HG03196 (cell line): Measurements from ENCODE around the gene SLC25A22.

Experiments
- ATAC-seq: cut with Tn5 transposase; IDR thresholded peaks from one replicate; pipeline ENCODE4 v1.9.1; 2021; ENCODE audit not compliant: unreplicated experiment

Gene SLC25A22

DNA sequence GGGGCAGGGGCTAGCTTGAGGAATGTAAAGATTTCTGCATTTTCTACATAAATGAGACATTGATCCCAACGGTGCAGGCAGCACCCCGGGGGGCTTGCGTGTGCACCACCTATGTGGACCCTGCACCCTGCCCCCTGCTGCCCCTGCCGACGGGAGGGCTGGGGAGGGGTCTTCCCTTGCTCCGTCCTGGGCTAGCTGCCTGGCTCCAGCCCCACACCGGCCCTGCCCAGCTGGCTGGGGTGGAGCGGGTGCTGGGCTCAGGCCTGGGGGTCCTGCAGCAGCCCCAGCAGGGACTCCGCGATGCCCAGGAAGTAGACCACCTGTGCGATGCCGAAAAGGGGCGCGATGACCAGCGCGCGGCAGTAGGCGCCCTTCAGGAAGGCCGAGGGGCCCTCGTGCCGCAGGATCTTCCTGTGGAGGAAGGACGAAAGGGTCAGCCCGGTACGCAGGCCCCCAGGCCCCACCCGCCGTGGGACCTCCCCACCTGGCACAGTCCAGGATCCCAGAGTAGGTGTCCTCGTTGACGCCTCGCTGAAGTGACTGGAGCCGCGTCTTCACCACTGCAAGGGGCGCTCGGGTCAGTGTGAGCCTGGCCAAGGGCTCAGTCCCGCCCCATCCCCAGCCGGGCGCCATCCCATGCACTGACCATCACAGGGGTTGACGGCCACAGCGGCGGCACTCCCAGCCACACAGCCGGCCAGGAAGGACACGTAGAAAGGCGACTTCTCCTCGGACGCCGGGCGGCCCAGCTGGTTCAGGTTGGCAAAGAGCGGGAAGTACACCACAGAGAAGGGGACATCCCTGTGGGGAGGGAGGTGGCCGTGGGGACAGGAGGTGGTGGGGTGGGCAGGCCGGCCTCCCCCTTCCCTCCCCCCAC is 6.2 kb downstream of the SLC25A22 start:
- no peak for ATAC-seq

DNA sequence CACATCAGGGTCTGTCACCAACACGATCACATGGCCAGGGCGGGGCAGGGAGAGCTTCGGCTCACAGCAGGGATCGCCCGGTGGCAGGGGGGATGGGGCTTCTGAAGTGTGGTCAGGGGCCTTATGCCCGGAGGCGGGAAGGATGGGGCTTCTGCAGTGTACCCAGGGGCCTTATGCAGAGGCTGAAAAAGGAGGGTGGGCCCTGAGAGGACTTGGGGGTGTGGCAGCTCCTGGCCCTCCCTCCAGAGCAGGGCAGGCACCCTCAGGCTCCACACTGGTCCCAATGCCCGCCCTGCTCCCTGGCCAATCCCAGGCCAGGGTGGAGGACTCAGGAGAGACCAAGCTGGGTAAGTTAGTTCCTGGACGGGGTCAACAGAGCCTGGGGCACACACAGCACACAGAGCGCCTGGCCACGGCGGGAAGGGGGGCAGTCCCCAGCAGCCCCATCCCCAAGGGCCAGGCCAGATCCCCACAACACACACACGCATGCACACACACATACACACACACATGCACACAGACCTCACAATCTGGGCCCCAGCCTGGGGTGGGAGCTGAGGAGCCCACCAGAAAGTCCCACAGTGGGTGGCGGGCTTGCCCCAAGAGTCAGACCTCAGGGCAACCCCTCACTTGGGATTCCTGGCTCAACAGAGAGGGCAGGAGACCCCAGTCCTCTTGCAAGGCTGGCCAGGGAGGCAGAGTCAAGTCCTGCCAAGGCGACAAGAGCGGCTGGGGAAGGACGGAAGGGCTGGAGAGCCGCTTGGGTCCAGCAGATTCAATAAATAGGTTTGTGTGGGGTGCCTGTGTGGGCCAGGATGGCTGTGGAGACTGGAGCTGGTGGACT is 7.1 kb downstream of the SLC25A22 start:
- ATAC-seq: no peak

DNA sequence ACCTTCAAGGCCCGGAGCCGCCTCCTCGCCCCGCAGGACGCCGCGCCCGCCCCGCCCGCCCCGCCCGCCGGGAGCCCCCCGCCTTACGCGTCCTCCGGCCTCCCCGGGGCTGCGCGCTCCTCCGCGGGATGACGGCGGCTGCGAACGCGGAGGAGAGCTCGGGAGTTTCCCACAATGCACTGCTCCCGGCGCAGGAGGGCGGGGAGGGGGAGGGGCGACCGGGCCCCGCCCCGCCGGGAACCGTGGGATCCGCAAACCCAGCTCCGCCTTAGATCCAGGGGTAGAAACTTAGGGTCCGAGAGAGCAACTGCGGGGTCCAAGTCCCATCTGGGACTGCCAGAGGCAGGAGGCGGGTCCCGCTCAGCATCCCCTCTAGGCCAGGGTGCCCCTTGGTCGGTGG is 8.1 kb downstream of the SLC25A22 start, which contains the start of gene CEND1:
Gene CEND1 (minus strand): TSS at position 148 of the 400 bp plus-strand sequence. CDS start 1,514 bp downstream, outside the sequence.
- ATAC-seq: no peak

DNA sequence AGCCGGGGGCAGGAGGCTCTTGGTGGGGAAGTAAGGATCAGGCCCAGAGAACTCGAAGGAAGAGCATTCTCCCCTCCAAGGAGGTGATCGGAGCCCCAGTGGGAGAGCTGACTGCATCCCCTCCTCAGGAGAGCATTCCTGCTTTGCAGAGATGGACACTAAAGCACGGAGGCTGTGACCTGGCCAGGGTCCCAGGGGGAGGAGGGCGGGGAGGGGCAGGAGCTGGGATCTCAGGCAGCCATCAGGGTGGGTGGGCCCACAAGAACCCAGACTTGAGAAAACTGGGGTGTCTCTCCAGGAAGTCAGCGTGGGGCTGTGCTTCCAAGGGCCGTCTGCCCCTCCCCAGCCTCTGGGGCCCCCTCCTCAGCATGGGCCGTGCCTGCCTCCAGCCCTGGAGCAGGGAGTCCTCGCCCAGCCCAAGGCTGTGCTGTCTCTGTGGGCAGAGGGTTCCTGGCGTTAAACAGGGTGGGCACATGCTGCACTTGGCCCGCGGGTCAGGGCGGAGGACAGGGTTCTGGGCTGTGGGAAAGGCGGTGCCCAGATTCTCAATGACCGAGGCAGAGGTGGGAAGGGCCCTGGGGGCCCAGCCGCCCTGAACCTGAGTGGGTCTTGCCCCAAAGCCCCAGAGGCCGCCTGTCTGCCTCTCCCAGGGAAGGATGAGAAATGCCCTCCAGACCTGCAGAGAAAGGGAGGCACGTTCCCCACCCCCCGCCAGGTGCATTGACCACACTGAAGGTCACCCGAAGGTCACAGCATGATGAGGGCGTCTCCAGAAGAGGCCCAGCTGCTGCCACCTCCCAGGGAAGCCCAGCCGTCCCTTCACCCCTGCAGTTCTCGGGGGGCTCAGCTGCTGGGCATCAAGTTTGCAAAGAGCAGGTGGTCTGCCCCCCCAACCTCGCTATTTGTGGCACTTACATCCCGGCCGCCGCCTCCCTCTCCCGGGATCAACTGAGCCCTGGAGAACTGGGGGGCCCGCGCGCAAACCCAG is 8.8 kb downstream of the SLC25A22 start:
- no peak for ATAC-seq

DNA sequence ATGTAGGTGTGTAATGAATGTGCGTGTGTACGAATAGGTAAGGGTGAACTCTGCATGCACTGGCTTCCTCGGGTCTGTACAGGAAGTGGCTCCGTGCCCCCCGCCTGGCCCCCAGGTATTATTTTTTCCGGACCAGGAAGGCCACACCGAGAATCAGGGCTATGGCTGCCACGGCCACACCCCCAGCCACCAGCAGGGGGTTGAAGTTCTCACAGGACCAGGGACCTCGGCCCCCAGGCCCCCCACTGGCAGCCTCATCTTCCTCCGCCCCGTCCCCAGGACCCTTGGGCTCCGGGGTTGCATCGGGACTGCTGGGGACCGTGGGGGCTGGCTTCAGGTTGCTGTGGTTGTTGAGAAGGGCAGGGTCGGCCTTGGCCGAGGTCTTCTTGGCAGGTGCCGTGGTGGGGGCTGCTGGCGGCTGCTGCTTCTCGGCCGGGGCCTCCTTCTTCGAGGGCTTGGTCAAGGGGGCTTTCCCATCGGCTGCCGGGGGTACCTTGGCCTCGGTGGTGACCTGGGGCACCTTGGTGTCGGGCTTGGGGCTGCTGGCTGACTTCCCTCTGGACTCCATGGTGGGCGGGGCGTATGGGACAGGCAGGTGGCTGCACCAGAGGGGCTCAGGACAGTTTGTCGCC is 10.0 kb downstream of the SLC25A22 start:
- ATAC-seq: no peak

DNA sequence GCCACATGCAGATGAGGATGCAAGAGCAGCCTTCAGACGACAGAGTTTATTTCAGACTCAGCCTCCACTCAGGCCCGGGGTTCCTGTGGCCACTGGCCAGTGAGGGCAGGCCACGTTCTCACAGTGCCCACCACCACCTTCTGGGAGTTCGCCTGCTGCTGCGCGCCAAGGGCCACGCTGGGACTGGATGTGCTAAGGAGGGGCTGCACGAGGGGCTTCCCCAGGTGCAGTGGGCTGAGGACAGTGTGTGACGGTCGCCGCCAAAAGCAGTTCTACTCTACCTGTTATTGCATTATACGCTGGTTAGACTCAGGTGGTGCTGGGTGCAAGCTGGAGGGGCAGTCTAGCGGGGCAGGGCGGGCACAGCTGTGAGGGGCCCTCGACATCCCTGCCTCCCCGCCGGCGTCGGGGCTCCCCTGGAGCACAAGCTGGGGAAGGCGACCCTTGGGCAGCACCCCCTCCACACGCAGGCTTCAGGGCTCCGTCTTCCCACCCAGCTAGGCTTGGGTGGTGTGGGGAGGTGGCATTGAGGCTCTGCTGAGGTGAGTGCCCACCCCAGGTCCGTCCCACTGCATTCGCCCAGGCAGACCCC is 10.9 kb downstream of the SLC25A22 start:
- no peak for ATAC-seq

DNA sequence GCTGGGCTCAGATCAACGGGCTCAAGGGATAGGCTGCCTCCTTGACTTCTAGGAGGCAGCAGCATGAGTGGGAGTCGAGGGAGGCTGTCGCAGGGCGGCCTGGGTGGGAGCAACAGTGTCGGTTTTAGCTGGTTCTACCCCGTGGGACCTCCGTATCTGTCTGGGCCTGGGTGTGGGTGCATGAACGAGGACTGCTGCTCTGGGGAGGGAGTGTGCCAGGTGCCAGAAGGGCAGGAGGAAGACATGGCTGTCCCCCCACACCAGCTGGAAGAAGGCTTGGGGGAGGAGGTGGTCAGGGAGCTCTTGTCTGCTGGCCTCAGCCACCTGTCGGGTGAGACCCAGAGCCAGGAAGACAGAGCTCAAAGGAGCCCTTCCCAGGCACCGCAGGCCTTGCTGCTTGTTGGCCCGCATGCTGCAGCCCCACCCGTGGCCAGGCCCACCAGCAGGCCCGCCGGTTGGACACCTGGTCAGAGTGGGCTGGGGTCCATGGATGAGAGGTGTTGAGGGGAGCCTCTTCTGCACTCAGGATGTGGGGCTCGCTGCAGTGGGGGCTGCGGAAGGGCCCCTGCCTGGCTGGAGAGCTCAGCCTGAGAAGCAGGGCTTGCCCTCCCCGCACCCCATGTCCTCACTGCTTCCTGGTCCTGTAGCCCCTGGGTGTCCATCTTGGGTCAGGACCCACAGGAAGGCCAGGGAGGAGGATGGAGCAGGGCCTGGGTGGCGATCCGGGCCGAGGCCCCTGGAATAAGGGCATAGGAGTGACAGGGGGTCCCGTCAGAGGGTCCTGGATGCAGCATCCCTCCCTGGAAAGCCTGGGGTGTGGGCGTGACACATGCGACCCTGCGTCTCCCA is 11.6 kb downstream of the SLC25A22 start:
- ATAC-seq: no peak

DNA sequence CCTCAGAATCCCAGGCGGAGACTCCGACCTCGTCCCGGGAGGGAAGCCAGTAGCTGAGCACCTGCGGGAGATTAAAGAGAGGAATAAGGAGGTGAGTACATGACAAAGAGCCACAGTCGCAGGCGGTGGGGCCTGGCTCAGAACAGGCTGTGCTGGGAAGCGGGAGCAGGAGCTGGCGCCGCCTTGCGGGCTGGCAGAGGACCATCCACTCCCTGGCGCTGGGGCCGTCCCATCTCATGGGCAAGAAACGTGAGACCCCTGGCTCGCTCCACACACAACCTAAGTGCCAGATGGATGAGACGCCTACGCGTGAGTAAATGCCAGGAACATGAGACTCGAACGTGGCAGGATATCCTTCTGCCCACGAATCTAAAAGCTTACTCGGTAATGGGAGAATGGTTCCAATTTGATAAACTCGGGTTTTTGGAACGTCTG is 14.5 kb downstream of the SLC25A22 start:
- no peak for ATAC-seq

DNA sequence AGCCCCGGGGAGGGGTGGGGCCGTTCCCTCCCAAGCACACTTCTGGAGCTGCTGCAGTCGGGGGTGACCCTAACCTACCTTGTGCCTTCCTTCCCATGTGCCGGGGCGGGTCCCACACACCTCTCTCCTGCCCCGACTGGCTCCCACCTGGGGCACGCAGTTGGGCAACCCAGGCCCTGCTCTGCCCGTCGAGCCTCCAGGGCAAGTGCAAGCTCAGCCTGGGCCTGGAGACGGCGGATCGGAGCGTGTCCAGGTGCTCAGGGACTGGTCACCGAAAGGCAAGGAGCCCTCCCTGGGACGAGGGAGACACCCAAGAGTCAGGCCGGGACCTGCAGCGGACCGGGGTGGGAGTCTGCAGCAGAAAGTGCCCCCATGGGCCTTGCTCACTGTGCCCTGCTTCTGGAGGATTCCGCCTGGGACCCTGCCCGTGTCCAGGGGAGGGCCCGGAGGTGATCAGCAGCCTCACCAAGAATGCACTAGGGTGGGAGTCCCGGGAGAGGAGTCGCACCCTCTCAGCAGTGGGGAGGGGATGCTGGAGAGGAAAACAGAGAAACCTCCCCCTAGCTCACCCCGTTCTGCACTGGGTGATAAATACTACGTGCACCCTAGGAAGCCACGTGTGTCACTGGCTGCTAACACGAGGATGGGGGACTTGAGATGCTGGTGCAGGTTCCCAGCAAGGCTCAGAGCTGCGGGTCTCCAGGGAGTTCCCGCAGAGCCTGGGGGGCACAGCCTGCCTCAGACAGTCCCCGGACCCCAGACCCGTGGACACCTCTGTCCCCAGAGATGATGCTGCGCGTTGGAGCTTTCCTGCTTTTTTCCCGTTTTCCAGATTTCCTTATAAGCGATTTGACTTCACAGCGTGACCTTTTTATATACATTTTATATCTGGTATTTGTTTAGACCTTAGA is 15.6 kb downstream of the SLC25A22 start:
- no peak for ATAC-seq

DNA sequence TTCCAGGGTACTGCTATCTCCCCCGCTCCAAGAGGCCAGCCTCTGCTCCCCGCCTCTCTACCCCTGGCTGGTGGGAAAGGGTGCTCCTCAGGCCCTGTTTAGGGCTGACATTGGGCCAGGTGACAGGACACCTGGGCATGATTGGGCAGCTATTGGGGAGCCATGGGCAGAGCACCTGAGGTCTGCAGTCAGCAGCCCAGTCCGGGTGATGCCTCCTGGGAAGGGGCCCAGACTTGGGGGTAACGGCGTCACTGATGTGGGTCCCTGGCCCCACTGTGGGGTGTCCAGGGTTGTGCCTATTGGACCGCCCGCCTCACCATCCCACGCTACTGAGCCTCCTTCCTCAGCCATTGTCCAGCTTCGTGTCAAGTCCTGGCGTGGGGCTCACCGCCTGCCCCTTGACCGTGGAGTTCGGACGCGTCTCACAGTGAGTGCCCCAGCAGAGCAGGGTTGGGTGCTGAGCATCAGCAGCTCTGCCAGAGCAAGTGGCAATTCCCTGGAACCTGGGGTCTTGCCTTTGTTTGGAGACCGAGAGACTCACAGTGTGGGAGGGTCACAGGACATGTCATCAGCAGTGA is 18.0 kb downstream of the SLC25A22 start:
- ATAC-seq: no peak

DNA sequence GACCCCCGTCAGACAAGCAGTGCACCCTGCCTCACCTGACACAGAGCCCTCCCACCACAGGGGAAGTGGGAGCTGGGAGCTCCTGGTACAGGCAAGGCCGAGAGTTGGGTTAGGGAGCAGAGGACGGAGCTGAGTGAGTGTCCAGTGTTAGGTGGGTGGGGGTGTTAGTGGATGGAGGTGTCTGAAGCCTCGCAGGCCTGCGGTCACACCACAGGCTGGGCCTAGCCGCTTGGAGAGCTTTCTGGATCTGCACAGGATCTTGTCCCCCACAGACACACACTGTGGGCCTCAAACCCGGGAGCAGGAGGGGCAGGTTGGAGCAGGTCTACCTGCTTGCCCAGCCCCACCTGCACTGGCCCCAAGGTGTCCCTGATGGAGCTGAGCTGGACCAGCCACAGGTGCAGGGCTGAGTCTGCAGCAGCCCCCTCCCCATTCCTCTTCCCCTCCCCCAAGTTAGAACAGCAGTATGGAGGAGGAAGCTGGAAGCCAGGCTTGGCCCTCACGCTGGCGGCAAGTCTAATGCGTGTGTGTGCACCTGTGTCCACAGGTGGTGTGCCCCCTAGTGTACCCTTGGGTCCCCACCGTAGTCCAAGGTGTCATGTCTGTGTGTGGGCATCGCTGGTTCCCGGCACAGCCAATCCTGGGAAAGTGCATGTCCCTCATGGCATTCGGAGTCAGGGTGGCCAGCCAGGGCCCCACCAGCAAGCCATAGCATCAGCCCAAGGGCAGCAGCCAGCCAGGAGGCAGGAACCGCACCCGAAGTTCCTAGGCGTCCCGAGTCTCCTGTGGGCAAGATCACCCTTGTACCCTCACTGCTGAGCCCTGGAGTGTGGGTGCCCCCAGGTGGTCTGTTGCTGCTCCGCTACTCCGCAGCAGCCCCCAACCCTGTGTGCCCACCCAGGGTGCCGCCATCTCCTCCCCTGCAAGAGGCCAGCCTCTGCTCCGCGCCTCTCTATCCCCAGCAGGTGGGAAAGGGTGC is 18.8 kb downstream of the SLC25A22 start:
- no peak for ATAC-seq

DNA sequence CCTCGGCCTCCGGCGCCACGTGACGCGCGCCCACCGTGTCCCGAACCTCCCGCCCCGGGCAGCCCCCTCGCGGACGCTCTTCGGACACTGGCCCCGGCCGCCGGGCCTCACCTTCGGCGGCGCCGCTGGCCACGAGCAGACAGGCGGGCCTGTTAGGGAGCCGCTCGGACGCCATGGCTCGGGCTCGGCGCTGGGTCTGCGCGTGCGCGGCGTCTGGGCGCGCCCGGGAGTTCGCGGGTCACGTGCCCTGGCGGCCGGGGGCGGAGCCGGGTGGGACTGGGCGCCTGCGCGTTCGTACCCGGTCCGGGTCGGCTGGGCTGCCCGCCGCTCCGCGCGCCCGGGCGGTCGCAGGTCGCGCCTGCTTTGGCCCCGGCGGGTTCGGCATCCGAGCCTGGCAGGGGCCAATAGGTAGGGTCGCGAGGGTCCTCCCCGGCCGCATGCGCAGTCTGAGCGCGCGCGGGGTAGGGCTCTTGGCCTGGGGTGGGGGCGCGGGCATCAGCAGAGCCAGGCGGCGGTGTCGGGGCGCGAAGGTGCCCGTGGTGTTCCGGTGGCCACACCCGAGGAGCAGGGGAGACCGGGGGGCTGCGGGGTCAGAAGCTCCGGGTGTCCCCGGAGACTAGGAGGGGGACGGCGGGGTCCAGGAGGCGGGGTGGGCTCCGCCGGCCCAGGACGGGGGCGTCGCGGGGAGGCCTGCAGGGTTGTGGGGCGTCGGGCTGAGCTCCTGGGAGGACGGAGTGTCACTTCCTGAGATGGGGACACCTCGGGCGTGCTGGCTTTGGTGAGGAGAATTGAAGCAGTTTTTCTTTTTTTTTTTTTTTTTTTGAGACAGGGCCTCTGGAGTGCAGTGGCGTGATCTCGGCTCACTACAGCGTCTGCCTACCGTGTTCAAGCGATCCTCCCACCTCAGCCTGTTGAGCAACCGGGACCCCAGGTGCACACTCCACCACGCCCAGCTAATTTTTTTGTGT is 20.5 kb downstream of the SLC25A22 start, which contains the start of gene GATD1:
Gene GATD1 (minus strand): TSS at position 200 of the 968 bp plus-strand sequence. CDS start 25 bp downstream, at position 175.
- ATAC-seq: peak; percentile 71

DNA sequence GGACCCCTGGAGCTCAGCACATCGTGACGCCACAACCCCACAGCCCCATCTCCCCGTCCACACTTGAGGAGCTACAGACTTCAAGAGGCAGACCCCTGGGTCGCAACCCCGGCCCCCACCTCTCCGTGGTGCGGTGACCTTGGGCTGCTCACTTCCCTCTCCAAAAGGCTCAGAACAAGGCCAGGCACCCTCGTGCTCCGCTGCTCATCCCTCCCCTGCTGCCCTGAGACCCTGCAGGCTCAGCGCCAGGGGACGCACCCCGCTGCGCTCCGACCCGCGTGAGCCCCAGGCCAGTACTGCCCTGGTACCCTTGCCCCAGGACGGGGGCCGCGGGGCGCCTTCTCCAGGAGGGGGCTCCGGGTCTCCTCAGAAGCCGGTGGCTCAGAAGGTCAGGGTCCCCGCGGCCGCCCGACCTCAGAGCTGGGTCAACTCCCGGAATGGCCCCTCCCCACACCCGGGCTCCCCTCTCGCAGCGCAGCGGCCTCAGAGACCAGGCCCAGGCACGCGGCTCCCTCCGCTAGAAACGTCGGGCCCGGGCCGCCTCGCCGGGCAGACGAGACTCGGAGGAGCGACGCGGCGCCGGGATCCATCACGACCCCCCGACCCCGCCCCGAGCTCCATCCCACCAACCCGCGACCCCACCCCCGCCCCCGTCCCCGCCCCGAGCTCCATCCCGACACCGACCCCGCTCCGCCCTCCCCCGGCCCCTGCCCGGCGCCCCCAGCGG is 21.4 kb downstream of the SLC25A22 start:
- ATAC-seq: peak; percentile 21

DNA sequence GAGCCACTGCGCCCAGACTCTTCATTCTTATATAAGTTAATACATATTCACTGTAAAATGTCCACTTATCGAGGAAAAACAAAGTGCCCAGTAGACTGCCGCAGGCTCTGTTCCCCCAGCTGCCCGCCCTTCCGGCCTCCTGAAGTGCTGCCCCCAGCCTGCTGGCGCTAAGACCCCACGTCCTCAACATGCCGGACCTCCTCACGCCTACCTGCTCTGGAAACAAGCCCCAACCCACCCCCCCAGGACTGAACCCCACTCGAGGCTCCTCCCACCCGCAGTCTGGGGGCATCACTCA is 21.9 kb downstream of the SLC25A22 start:
- ATAC-seq: no peak
